Sigmoid colon (tissue), 4 donors: Measurements from ENCODE around the gene GPR55.

Experiments
- EP300 ChIP-seq, 4 donors: sonication (generic); formaldehyde crosslinking; IDR thresholded peaks; one replicate each; pipeline ENCODE4 v1.6.1; 2017; ENCODE audit warnings: antibody characterized with exemption in 4 of 4
- POLR2A ChIP-seq, 2 donors: fragments of 450-650 bp; IDR thresholded peaks; one replicate each; pipeline ENCODE4 v1.6.1; 2016; ENCODE audit warnings: antibody characterized with exemption in 2 of 2, mild to moderate bottlenecking in 2 of 2, moderate library complexity in 2 of 2
- POLR2AphosphoS5 ChIP-seq, 4 donors: sonication (generic); formaldehyde crosslinking; IDR thresholded peaks; one replicate each; pipeline ENCODE4 v1.6.1; 2017; ENCODE audit warnings: antibody characterized with exemption in 4 of 4
- TF ChIP-seq, protein P1 (sequence below), 4 experiments: fragments of 450-650 bp in 3 of 4; fragments of 200-600 bp in 1 of 4; IDR thresholded peaks; one replicate each; pipeline ENCODE4 v1.5.1; 2016 to 2019; ENCODE audit warnings: antibody characterized with exemption in 4 of 4, mild to moderate bottlenecking in 3 of 4, moderate library complexity in 2 of 4

DNA sequence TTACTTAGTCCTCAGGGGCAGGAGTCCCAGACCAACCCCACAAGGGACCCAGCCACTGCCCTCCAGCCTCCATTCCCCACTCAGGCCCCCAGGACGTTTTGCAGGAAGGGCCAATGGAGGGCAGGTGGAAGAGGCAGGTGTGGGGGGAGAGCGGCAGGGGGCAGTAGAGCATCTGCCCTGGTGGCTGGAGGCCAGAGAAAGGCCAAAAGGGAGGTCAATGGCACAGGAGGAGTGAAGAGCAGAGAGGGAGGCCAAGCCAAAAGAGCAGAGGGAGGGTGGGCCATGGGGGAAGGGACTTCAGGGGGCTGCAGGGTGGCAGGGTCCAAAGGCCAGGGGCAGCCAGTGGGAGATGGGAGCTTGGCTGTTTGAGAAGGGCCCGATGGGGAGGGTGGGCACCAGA, 17.3 kb upstream of the GPR55 start:
- TF ChIP-seq, protein P1, sequence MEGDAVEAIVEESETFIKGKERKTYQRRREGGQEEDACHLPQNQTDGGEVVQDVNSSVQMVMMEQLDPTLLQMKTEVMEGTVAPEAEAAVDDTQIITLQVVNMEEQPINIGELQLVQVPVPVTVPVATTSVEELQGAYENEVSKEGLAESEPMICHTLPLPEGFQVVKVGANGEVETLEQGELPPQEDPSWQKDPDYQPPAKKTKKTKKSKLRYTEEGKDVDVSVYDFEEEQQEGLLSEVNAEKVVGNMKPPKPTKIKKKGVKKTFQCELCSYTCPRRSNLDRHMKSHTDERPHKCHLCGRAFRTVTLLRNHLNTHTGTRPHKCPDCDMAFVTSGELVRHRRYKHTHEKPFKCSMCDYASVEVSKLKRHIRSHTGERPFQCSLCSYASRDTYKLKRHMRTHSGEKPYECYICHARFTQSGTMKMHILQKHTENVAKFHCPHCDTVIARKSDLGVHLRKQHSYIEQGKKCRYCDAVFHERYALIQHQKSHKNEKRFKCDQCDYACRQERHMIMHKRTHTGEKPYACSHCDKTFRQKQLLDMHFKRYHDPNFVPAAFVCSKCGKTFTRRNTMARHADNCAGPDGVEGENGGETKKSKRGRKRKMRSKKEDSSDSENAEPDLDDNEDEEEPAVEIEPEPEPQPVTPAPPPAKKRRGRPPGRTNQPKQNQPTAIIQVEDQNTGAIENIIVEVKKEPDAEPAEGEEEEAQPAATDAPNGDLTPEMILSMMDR (IDR thresholded peaks at IDR 0.05): no peak
- TF ChIP-seq POLR2AphosphoS5 (IDR thresholded peaks at IDR 0.05) (no peak), EP300 (IDR thresholded peaks at IDR 0.05) (no peak), POLR2A (IDR thresholded peaks at IDR 0.05) (no peak)
